Body of pancreas (tissue), 4 donors: ENCODE data around the gene DDIT4. TPM values are rescaled to one million over a fixed set of nuclear protein-coding genes. Genes with fewer than 3 reads are reported as not detected.

Experiments used
- ATAC-seq: fragments of 150-250 bp; one replicate; pipeline ENCODE4 v1.9.1; 2016
- DNase-seq, 4 donors: peaks; one replicate each; pipeline ENCODE4 v3.0.0-alpha.2; 2019
- H3K27ac ChIP-seq, 4 donors: fragments of 200-600 bp; sonication (generic); 1 replicate in 3 of 4; 2 replicates in 1 of 4; pipeline versions ENCODE4 v1.5.1 to v1.6.1; 2016 to 2019; ENCODE audit warnings: mild to moderate bottlenecking in 1 of 4, mixed read lengths in 1 of 4, moderate library complexity in 1 of 4
- H3K27me3 ChIP-seq, 2 donors: fragments of 200-600 bp; sonication (generic); one replicate each; pipeline ENCODE4 v1.6.0; 2016; ENCODE audit warnings: mild to moderate bottlenecking in 1 of 2
- H3K36me3 ChIP-seq, 2 donors: fragments of 200-600 bp; sonication (generic); replicated peaks in 1 of 2; 2 replicates each; pipeline ENCODE4 v1.5.1; 2016; ENCODE audit warnings: low read depth in 2 of 2; ENCODE audit not compliant: insufficient read depth in 1 of 2
- H3K4me1 ChIP-seq: fragments of 200-600 bp; sonication (generic); one replicate; pipeline ENCODE4 v1.6.0; 2016
- H3K4me3 ChIP-seq, 2 donors: fragments of 200-600 bp; sonication (generic); 1 replicate in 1 of 2; 2 replicates in 1 of 2; pipeline ENCODE4 v1.5.1; 2016 to 2019
- H3K9me3 ChIP-seq, 3 donors: fragments of 200-600 bp; sonication (generic); 1 replicate in 2 of 3; 2 replicates in 1 of 3; pipeline ENCODE4 v1.5.1; 2016
- POLR2A ChIP-seq, 3 donors: fragments of 450-650 bp; IDR thresholded peaks; one replicate each; pipeline ENCODE4 v1.6.1; 2016; ENCODE audit warnings: antibody characterized with exemption in 3 of 3, mild to moderate bottlenecking in 2 of 3
- whole genome bisulfite sequencing, 2 donors: methylation state at CpG; one replicate each; pipeline ENCODE4 v1.1.5; 2017; 5-methylcytosine and 5-hydroxymethylcytosine counted together
- intact Hi-C: fragments of 100-400 bp; cut with DNase I; formaldehyde crosslinking; loops from one replicate; pipeline ENCODE4 v1.15.1; 2023
- total RNA-seq, 2 donors: library from RNA; depleted of rRNA; stranded (reverse); fragments of >200 nt; gene quantifications; one replicate each; pipeline ENCODE4 v1.1.0, GENCODE V29; 2016
- TF ChIP-seq, protein P1 (sequence below), 7 experiments: fragments of 450-650 bp in 4 of 7; fragments of 200-600 bp in 3 of 7; sonication (generic) in 3 of 7; IDR thresholded peaks; one replicate each; pipeline ENCODE4 v1.5.1; 2016 to 2019; ENCODE audit warnings: antibody characterized with exemption in 7 of 7

Gene DDIT4
- total RNA-seq, 2 donors from 2014 or later: 238 to 269 TPM

DNA sequence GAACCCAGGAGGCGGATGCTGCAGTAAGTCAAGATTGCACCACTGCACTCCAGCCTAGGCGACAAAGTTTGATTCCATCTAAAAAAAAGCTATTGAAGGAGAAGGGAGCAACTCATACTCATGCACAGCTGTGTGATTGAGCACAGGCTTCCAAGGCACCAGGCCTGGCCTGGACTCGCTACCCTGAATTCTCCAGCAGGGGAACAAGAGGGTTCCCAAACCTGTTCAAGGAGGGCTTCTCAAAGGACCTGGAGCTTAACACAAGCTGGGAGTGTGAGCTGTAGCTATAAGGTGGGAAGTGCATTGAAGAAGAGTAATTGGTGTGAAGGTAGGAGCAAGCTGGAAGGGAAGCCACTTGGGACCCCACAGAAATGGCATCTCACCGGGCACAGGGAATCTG, 15.1 kb upstream of the DDIT4 start:
- peaks cover 82% of the 10 kb centered on the region for H3K4me1 ChIP-seq
- no peak overlapping the region for H3K27ac ChIP-seq
- no peaks in the 10 kb centered on the region for H3K27me3 ChIP-seq
- no peak for ATAC-seq
- intact Hi-C loops: no loop called here
- no peaks in the 10 kb centered on the region for H3K9me3 ChIP-seq
- DNase-seq: no peak
- TF ChIP-seq, protein P1, sequence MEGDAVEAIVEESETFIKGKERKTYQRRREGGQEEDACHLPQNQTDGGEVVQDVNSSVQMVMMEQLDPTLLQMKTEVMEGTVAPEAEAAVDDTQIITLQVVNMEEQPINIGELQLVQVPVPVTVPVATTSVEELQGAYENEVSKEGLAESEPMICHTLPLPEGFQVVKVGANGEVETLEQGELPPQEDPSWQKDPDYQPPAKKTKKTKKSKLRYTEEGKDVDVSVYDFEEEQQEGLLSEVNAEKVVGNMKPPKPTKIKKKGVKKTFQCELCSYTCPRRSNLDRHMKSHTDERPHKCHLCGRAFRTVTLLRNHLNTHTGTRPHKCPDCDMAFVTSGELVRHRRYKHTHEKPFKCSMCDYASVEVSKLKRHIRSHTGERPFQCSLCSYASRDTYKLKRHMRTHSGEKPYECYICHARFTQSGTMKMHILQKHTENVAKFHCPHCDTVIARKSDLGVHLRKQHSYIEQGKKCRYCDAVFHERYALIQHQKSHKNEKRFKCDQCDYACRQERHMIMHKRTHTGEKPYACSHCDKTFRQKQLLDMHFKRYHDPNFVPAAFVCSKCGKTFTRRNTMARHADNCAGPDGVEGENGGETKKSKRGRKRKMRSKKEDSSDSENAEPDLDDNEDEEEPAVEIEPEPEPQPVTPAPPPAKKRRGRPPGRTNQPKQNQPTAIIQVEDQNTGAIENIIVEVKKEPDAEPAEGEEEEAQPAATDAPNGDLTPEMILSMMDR (IDR thresholded peaks at IDR 0.05): no peak
- H3K36me3 ChIP-seq: no peaks in the 10 kb centered on the region
- H3K4me3 ChIP-seq: no peak overlapping the region
- 91 to 96% methylated on average over 4 of the region's 4 CpGs for WGBS, 2 donors

DNA sequence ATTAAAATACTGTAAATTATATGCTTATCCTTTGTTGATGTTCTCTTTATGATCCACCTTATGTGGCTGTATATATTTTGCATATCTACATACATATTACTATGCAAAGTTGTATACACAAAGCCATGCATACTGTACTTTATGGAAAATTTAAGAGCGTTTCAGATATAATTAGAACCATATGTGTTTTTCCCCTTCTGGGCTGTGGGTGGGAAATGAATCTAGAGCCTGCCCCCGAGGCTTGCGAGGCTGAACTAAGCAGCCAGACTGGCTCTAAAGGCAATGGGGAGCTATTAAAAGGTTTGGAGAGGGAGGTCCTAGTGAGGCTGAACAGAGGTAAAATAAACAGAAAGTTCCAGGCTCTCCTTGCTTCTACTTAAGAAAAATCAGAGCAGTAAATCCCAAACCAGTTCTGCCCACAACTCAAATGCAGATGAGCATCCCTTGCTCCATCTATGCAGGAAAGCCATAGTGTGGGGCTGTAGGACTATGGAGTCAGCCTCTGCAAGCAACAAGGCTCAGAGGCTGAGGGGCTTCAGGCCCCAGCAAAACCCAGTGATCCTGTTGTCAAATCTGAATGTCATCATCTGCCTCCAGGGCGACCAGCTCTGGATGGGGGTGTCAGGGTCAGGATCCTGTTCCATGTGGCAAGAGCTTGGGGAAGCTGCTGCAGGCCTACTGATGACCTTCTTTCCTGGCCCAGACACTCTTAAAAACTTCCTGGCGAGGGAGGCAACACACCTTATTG, 14.1 kb upstream of the DDIT4 start:
- ATAC-seq (no peak), DNase-seq (peak in 1 of 4 donors; percentile 36)
- peaks cover 82% of the 10 kb centered on the region for H3K4me1 ChIP-seq
- no peaks in the 10 kb centered on the region for H3K9me3 ChIP-seq
- intact Hi-C loops: no loop called here
- H3K27ac ChIP-seq: peak overlapping the region; percentile 47 to 71 (median 70)
- no peaks in the 10 kb centered on the region for H3K36me3 ChIP-seq
- WGBS, 2 donors: 68 to 70% methylated on average over 5 of the region's 5 CpGs
- no peaks in the 10 kb centered on the region for H3K27me3 ChIP-seq
- no peak overlapping the region for H3K4me3 ChIP-seq
- TF ChIP-seq, protein P1 (IDR thresholded peaks at IDR 0.05): no peak
- TF ChIP-seq POLR2A (IDR thresholded peaks at IDR 0.05): no peak

DNA sequence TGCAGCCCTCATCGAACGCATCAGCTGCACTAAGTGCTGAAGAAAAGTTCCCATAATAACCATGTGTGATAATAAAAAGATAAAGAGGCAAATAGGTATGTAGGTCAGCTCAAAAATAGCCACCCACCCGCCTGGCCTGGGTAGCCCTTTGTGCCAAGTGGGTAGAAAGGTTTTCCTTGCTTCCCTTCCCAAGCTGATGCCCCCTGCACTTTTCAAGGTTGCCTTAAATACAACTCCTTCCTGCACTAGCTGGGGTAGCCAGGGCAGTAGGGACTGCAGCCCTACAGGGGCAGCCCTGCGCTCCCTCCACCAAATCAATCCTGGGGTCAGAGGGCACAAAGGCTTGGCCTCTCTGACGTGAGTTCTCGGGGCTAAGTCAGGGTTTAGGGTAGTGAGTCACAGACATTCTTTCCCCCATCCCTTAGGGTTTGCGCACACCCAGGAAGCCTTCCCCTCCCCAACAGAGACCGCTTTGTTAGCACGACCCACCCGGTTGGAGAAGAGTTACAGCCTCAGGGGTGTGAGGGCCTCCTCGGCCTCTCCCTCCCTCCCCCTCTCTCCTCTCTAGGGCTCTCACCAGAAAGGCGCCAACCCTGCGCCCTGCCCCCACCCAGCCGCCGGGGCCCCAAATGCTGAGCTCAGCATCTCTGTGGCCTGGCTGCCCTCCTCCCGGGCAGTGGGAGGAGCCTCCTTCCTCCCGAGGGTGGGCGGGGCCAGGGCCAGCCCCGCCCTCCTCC, 13.3 kb upstream of the DDIT4 start:
- H3K4me3 ChIP-seq: no peak overlapping the region
- no peaks in the 10 kb centered on the region for H3K36me3 ChIP-seq
- ATAC-seq: peak; percentile 59
- intact Hi-C loops: no loop called here
- peak in 2 of 3 donors; percentile 9 to 32 for TF ChIP-seq POLR2A (IDR thresholded peaks at IDR 0.05)
- TF ChIP-seq, protein P1 (IDR thresholded peaks at IDR 0.05): no peak
- H3K27me3 ChIP-seq: no peaks in the 10 kb centered on the region
- peaks cover 75% of the 10 kb centered on the region for H3K4me1 ChIP-seq
- H3K9me3 ChIP-seq: no peaks in the 10 kb centered on the region
- DNase-seq: peak; percentile 65 to 80 (median 72)
- 30 to 31% methylated on average over 10 to 18 of the region's 19 CpGs for WGBS, 2 donors
- H3K27ac ChIP-seq: peak overlapping the region; percentile 47 to 71 (median 70)

DNA sequence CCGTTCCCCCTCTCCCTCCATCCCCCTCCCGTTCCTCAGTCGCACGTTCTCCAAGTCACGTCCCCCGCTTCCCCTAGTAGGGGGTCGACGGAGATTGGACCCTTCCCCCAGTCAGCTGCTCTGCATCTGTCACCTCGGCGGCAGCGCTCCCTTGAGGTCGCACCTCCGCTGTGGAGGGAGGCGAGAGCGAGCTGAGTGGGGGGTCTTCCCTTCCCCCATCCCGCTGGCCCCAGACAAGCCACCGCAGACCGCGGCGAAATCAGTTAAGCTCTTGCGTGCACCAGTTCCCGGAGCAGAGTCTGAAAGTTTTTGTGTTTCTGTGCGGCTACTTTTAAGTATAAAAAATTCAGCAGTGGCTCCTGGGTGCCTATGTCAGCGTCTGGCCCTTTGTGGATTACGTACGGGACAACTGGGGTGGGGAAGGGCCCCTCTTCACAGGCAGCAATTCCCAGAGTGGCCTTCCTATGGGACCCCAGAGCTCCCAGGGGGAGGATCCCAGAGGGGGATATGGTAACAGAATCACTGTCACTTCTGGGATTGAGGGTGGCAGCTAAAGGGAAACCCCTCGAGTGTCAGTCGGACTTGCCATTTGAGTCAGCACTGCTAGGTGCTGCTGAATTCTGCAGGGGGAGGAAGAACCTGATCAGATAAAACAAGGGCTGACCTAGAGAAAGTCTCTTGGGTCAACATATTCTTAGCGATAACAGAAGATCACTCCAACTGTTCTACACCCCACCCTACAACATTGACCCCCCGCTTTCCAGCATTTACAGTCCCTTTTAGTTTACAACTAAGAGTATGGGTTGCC, 12.5 kb upstream of the DDIT4 start:
- DNase-seq: no peak
- 13 to 42% methylated on average over 5 to 26 of the region's 30 CpGs for WGBS, 2 donors
- Histone ChIP-seq H3K4me1 (peaks cover 68% of the 10 kb centered on the region), H3K36me3 (no peaks in the 10 kb centered on the region), H3K27ac (peak overlapping the region; percentile 9 to 71 (median 70)), H3K9me3 (no peaks in the 10 kb centered on the region), H3K4me3 (no peak overlapping the region), H3K27me3 (no peaks in the 10 kb centered on the region)
- TF ChIP-seq POLR2A (IDR thresholded peaks at IDR 0.05): peak in 2 of 3 donors; percentile 5 to 32
- TF ChIP-seq, protein P1 (IDR thresholded peaks at IDR 0.05): no peak
- peak; percentile 3 for ATAC-seq
- intact Hi-C loops: no loop called here
